K562 (cell line): ENCODE data around the gene TCF12. TPM values are rescaled to one million over a fixed set of nuclear protein-coding genes. Genes with fewer than 3 reads are reported as not detected.

ENCODE experiments used
- ATAC-seq: fragments of 200-7000 bp; cut with Tn5 transposase; 3 replicates; pipeline ENCODE4 v1.9.1; 2020; ENCODE audit warnings: moderate library complexity
- BruUV-seq: library from RNA; stranded (reverse); fragments of 400-500 nt; replicated peaks from 2 replicates; lab custom pipeline; 2021; lab: Mats Ljungman, UMichigan
- CTCF ChIA-PET: fragments of 300-600 bp; formaldehyde crosslinking; extraction: SDS; loops from one replicate; lab custom pipeline; 2021; ENCODE audit warnings: low intra/inter-chr PET ratio; lab: Yijun Ruan, JAX
- POLR2A ChIA-PET: fragments of 300-600, 350-650 bp; sonication (Branson Sonifier 250); formaldehyde crosslinking; extraction: SDS; loops from one replicate; lab custom pipeline; 2021; ENCODE audit warnings: antibody characterized with exemption, inconsistent platforms; lab: Yijun Ruan, JAX
- DNase-seq, 4 experiments: peaks; one replicate each; pipeline versions ENCODE4 v3.0.0 to v3.0.0-alpha.2; 2011 to 2018; ENCODE audit warnings: low spot score in 3 of 4, mixed read lengths in 3 of 4; ENCODE audit errors: extremely low read depth in 1 of 4
- FAIRE-seq: peaks from 2 replicates; lab custom pipeline; 2011; peaks lifted over from hg19 to GRCh38; lab: Jason Lieb, UNC
- H2AFZ ChIP-seq: 2 replicates; pipeline ENCODE4 v1.6.0; 2011; ENCODE audit warnings: low read depth, low read length, control low read depth, inconsistent platforms
- H3K27ac ChIP-seq: fragments of 200-600 bp; 3 replicates; pipeline ENCODE4 v1.8.0; 2011; ENCODE audit warnings: low read depth, mild to moderate bottlenecking, control low read depth, inconsistent platforms, low read length, moderate library complexity, mixed read lengths; ENCODE audit errors: extremely low read depth
- H3K27me3 ChIP-seq, 2 experiments: fragments of 300-600 bp in 1 of 2; 2 replicates in 1 of 2; 3 replicates in 1 of 2; pipeline versions ENCODE4 v1.6.0 to v1.8.0; 2011; ENCODE audit warnings: inconsistent platforms in 2 of 2, low read length in 2 of 2, mild to moderate bottlenecking in 1 of 2, mixed read lengths in 1 of 2, moderate library complexity in 1 of 2; ENCODE audit not compliant: control insufficient read depth in 2 of 2, insufficient read depth in 2 of 2
- H3K36me3 ChIP-seq: fragments of 300-600 bp; 3 replicates; pipeline ENCODE4 v1.8.0; 2011; ENCODE audit warnings: mild to moderate bottlenecking, low read length, inconsistent platforms; ENCODE audit not compliant: control insufficient read depth, insufficient read depth
- H3K4me1 ChIP-seq, 2 experiments: fragments of 200-600 bp in 1 of 2; replicated peaks in 1 of 2; 2 replicates in 1 of 2; 3 replicates in 1 of 2; pipeline versions ENCODE4 v1.5.1 to v1.8.0; 2011; ENCODE audit warnings: inconsistent platforms in 2 of 2, low read length in 2 of 2, mild to moderate bottlenecking in 1 of 2, mixed read lengths in 1 of 2, moderate library complexity in 1 of 2; ENCODE audit not compliant: control insufficient read depth in 2 of 2, insufficient read depth in 2 of 2
- H3K4me2 ChIP-seq: 2 replicates; pipeline ENCODE4 v1.6.1; 2011; ENCODE audit warnings: low read length, control low read depth, inconsistent platforms, mixed read lengths; ENCODE audit not compliant: insufficient read depth
- H3K4me3 ChIP-seq: fragments of 200-600 bp; sonication (generic), shearing (Covaris generic); 2 replicates; pipeline ENCODE4 v1.5.1; 2016; ENCODE audit warnings: control low read depth, inconsistent platforms
- H3K79me2 ChIP-seq: fragments of 200-600 bp; 3 replicates; pipeline ENCODE4 v1.8.0; 2011; ENCODE audit warnings: low read length, inconsistent platforms; ENCODE audit not compliant: control insufficient read depth, insufficient read depth
- H3K9ac ChIP-seq, 2 experiments: 2 replicates each; pipeline versions ENCODE4 v1.6.0 to v1.6.1; 2011; ENCODE audit warnings: low read depth in 2 of 2, low read length in 2 of 2, control low read depth in 1 of 2, inconsistent platforms in 1 of 2, mild to moderate bottlenecking in 1 of 2, mixed read lengths in 1 of 2; ENCODE audit not compliant: insufficient read depth in 1 of 2
- H3K9me1 ChIP-seq: one replicate; pipeline ENCODE4 v1.6.0; 2011; ENCODE audit warnings: inconsistent platforms, mild to moderate bottlenecking, low read length, moderate library complexity; ENCODE audit not compliant: control insufficient read depth, insufficient read depth
- H3K9me3 ChIP-seq: replicated peaks from 2 replicates; pipeline ENCODE4 v1.5.1; 2011; ENCODE audit warnings: low read depth, low read length, inconsistent platforms; ENCODE audit not compliant: control insufficient read depth, insufficient read depth
- H4K20me1 ChIP-seq: replicated peaks from 2 replicates; pipeline ENCODE4 v1.6.1; 2011; ENCODE audit warnings: low read length, inconsistent platforms, mixed read lengths; ENCODE audit not compliant: control insufficient read depth, insufficient read depth
- ARID1B ChIP-seq: fragments of 450-650 bp; IDR thresholded peaks from 2 replicates; pipeline ENCODE4 v1.6.1; 2016; ENCODE audit warnings: antibody characterized with exemption, mild to moderate bottlenecking, inconsistent platforms
- E2F4 ChIP-seq: sonication (generic); formaldehyde crosslinking; IDR thresholded peaks from 2 replicates; pipeline ENCODE4 v1.8.0; 2022; ENCODE audit warnings: mild to moderate bottlenecking, low read depth, missing genetic modification reagents
- ELF1 ChIP-seq: fragments of 200-800 bp; sonication (Bioruptor generic); IDR thresholded peaks from 2 replicates; pipeline ENCODE4 v1.6.1; 2016; ENCODE audit warnings: missing genetic modification characterization, missing compliant biosample characterization
- ZNF280A ChIP-seq: fragments of 450-650 bp; IDR thresholded peaks from 2 replicates; pipeline ENCODE4 v1.6.1; 2018; ENCODE audit warnings: mild to moderate bottlenecking, low read depth; ENCODE audit not compliant: partially characterized antibody
- ZNF511 ChIP-seq: sonication (generic); formaldehyde crosslinking; IDR thresholded peaks from 2 replicates; pipeline ENCODE4 v1.8.0; 2022; ENCODE audit warnings: mild to moderate bottlenecking, missing genetic modification reagents
- WGBS: fragments of 100-300 bp; shearing (Covaris generic); methylation state at CpG from one replicate; pipeline ENCODE4 v1.1.6; 2016; ENCODE audit warnings: low coverage, mixed read lengths; ENCODE audit not compliant: insufficient coverage; ENCODE audit errors: missing lambda C conversion rate; 5-methylcytosine and 5-hydroxymethylcytosine counted together
- in situ Hi-C: fragments of 300-500 bp; cut with MboI; formaldehyde crosslinking; loops from 4 replicates; pipeline ENCODE4 v1.15.0; 2018; ENCODE audit warnings: inconsistent platforms, mixed read lengths
- intact Hi-C: fragments of 100-400 bp; cut with micrococcal nuclease; formaldehyde crosslinking; loops from 2 replicates; pipeline ENCODE4 v1.14.2; 2022
- polyA plus RNA-seq, 8 experiments: library from polyadenylated mRNA; depleted of rRNA in 4 of 8; stranded (reverse) in 5 of 8; unstranded in 3 of 8; fragments of >200 nt; fragmentation: Nextera tagmentation in 2 of 8; fragmentation: Illumina TruSeq in 1 of 8; extraction: Ambion mirVana in 2 of 8; extraction: Trizol in 1 of 8; gene quantifications; 2 replicates each; pipeline versions ENCODE4 v1.2.1 to v1.2.3, GENCODE V29; 2011 to 2014; ENCODE audit warnings: inconsistent platforms in 1 of 8, missing spikeins in 1 of 8
- total RNA-seq, 7 experiments: library from RNA; depleted of rRNA in 6 of 7; stranded (reverse); fragments of >200 nt in 6 of 7; fragmentation: Illumina TruSeq in 2 of 7; extraction: Trizol in 2 of 7; gene quantifications; 2 replicates each; pipeline versions ENCODE4 v1.2.1 to v1.2.3, GENCODE V29; 2011 to 2021; ENCODE audit warnings: low replicate concordance in 1 of 7

The TCF12 gene
- total and polyA plus RNA-seq, 9 of the 15 experiments (the other 6 are each of a cell fraction or from before 2014, with no cell fraction given), result 10.5 to 132 (median 52.9) TPM

GRCh38 chr15:57147621-57148020 is 229.2 kb downstream of the TCF12 start:
- POLR2A ChIA-PET, result no interaction called here
- no peak overlapping the region for H3K27ac ChIP-seq
- no peak overlapping the region for H3K9ac ChIP-seq
- no peaks in the 10 kb centered on the region; the same call in 2 of the 3 replicates for H3K36me3 ChIP-seq
- no peaks in the 10 kb centered on the region for H3K27me3 ChIP-seq
- TF ChIP-seq ELF1 (tag) (no peak), E2F4 (CRISPR knock-in tag) (no peak), ZNF511 (CRISPR knock-in tag) (no peak), ZNF280A (no peak), ARID1B (no peak)
- in situ Hi-C loops, result no loop called here
- no peaks in the 10 kb centered on the region for H3K9me1 ChIP-seq
- H3K9me3 ChIP-seq, result 0 out of 2 replicates have a peak, but pooled peaks cover 2% of the 10 kb centered on the region
- CTCF ChIA-PET, result interaction anchor here (0.7 kb wide), 1 partner anchor 379 kb away, joined by 4 read pairs; no protein-coding TSS in a partner anchor
- 100% methylated on average over 1 of the region's 1 CpG for WGBS
- no peaks in the 10 kb centered on the region for H4K20me1 ChIP-seq
- H3K4me3 ChIP-seq, result no peak overlapping the region
- no peak overlapping the region for H3K4me2 ChIP-seq
- DNase-seq, result no peak
- no peak overlapping the region for H2AFZ ChIP-seq
- peaks cover 4 to 16% of the 10 kb centered on the region in 2 experiments; a peak in 4 of 5 replicates for H3K4me1 ChIP-seq
- H3K79me2 ChIP-seq, result peaks cover 19% of the 10 kb centered on the region; the same call in 2 of the 3 replicates
- FAIRE-seq, result no peak
- BruUV-seq, result no TSS peak
- intact Hi-C loops, result loop anchor here (2.0 to 10.0 kb wide), 2 partner anchors 159 to 653 kb away; no protein-coding TSS in a partner anchor
- no peak for ATAC-seq
